K562 (cell line): Measurements from ENCODE around the gene MON2. TPM values are rescaled to one million over a fixed set of nuclear protein-coding genes. Genes with fewer than 3 reads are reported as not detected.
A peak's percentile ranks its signal among the peaks of the same experiment; 100 is the strongest.

ENCODE experiments used
- ATAC-seq: fragments of 200-7000 bp; cut with Tn5 transposase; 3 replicates; pipeline ENCODE4 v1.9.1; 2020; ENCODE audit warnings: moderate library complexity
- BruUV-seq: library from RNA; stranded (reverse); fragments of 400-500 nt; replicated peaks from 2 replicates; lab custom pipeline; 2021; lab: Mats Ljungman, UMichigan
- CTCF ChIA-PET: fragments of 300-600 bp; formaldehyde crosslinking; extraction: SDS; loops from one replicate; lab custom pipeline; 2021; ENCODE audit warnings: low intra/inter-chr PET ratio; lab: Yijun Ruan, JAX
- POLR2A ChIA-PET: fragments of 300-600, 350-650 bp; sonication (Branson Sonifier 250); formaldehyde crosslinking; extraction: SDS; loops from one replicate; lab custom pipeline; 2021; ENCODE audit warnings: antibody characterized with exemption, inconsistent platforms; lab: Yijun Ruan, JAX
- DNase-seq, 4 experiments: peaks; one replicate each; pipeline versions ENCODE4 v3.0.0 to v3.0.0-alpha.2; 2011 to 2018; ENCODE audit warnings: low spot score in 3 of 4, mixed read lengths in 3 of 4; ENCODE audit errors: extremely low read depth in 1 of 4
- FAIRE-seq: peaks from 2 replicates; lab custom pipeline; 2011; peaks lifted over from hg19 to GRCh38; lab: Jason Lieb, UNC
- H2AFZ ChIP-seq: 2 replicates; pipeline ENCODE4 v1.6.0; 2011; ENCODE audit warnings: low read depth, low read length, control low read depth, inconsistent platforms
- H3K27ac ChIP-seq: fragments of 200-600 bp; 3 replicates; pipeline ENCODE4 v1.8.0; 2011; ENCODE audit warnings: low read depth, mild to moderate bottlenecking, control low read depth, inconsistent platforms, low read length, moderate library complexity, mixed read lengths; ENCODE audit errors: extremely low read depth
- H3K27me3 ChIP-seq, 2 experiments: fragments of 300-600 bp in 1 of 2; 2 replicates in 1 of 2; 3 replicates in 1 of 2; pipeline versions ENCODE4 v1.6.0 to v1.8.0; 2011; ENCODE audit warnings: inconsistent platforms in 2 of 2, low read length in 2 of 2, mild to moderate bottlenecking in 1 of 2, mixed read lengths in 1 of 2, moderate library complexity in 1 of 2; ENCODE audit not compliant: control insufficient read depth in 2 of 2, insufficient read depth in 2 of 2
- H3K36me3 ChIP-seq: fragments of 300-600 bp; 3 replicates; pipeline ENCODE4 v1.8.0; 2011; ENCODE audit warnings: mild to moderate bottlenecking, low read length, inconsistent platforms; ENCODE audit not compliant: control insufficient read depth, insufficient read depth
- H3K4me1 ChIP-seq, 2 experiments: fragments of 200-600 bp in 1 of 2; replicated peaks in 1 of 2; 2 replicates in 1 of 2; 3 replicates in 1 of 2; pipeline versions ENCODE4 v1.5.1 to v1.8.0; 2011; ENCODE audit warnings: inconsistent platforms in 2 of 2, low read length in 2 of 2, mild to moderate bottlenecking in 1 of 2, mixed read lengths in 1 of 2, moderate library complexity in 1 of 2; ENCODE audit not compliant: control insufficient read depth in 2 of 2, insufficient read depth in 2 of 2
- H3K4me2 ChIP-seq: 2 replicates; pipeline ENCODE4 v1.6.1; 2011; ENCODE audit warnings: low read length, control low read depth, inconsistent platforms, mixed read lengths; ENCODE audit not compliant: insufficient read depth
- H3K4me3 ChIP-seq: fragments of 200-600 bp; sonication (generic), shearing (Covaris generic); 2 replicates; pipeline ENCODE4 v1.5.1; 2016; ENCODE audit warnings: control low read depth, inconsistent platforms
- H3K79me2 ChIP-seq: fragments of 200-600 bp; 3 replicates; pipeline ENCODE4 v1.8.0; 2011; ENCODE audit warnings: low read length, inconsistent platforms; ENCODE audit not compliant: control insufficient read depth, insufficient read depth
- H3K9ac ChIP-seq, 2 experiments: 2 replicates each; pipeline versions ENCODE4 v1.6.0 to v1.6.1; 2011; ENCODE audit warnings: low read depth in 2 of 2, low read length in 2 of 2, control low read depth in 1 of 2, inconsistent platforms in 1 of 2, mild to moderate bottlenecking in 1 of 2, mixed read lengths in 1 of 2; ENCODE audit not compliant: insufficient read depth in 1 of 2
- H3K9me1 ChIP-seq: one replicate; pipeline ENCODE4 v1.6.0; 2011; ENCODE audit warnings: inconsistent platforms, mild to moderate bottlenecking, low read length, moderate library complexity; ENCODE audit not compliant: control insufficient read depth, insufficient read depth
- H3K9me3 ChIP-seq: replicated peaks from 2 replicates; pipeline ENCODE4 v1.5.1; 2011; ENCODE audit warnings: low read depth, low read length, inconsistent platforms; ENCODE audit not compliant: control insufficient read depth, insufficient read depth
- H4K20me1 ChIP-seq: replicated peaks from 2 replicates; pipeline ENCODE4 v1.6.1; 2011; ENCODE audit warnings: low read length, inconsistent platforms, mixed read lengths; ENCODE audit not compliant: control insufficient read depth, insufficient read depth
- ARHGAP35 ChIP-seq: fragments of 450-650 bp; IDR thresholded peaks from 2 replicates; pipeline ENCODE4 v1.6.1; 2018; ENCODE audit not compliant: partially characterized antibody
- BRD4 ChIP-seq: fragments of 200-600 bp; sonication (generic); IDR thresholded peaks from 2 replicates; pipeline ENCODE4 v1.6.1; 2017; ENCODE audit warnings: inconsistent platforms
- HOXB6 ChIP-seq: fragments of 250-450 bp; sonication (Bioruptor Pico); IDR thresholded peaks from 2 replicates; pipeline ENCODE4 v1.5.1; 2022; ENCODE audit warnings: mild to moderate bottlenecking, borderline replicate concordance
- KDM5B ChIP-seq: fragments of 200-600 bp; sonication (generic); IDR thresholded peaks from 2 replicates; pipeline ENCODE4 v1.6.1; 2012; ENCODE audit warnings: low read depth, mild to moderate bottlenecking, moderate library complexity, low read length, control low read depth, inconsistent platforms; ENCODE audit not compliant: insufficient replicate concordance
- NCOA1 ChIP-seq: fragments of 450-650 bp; IDR thresholded peaks from 2 replicates; pipeline ENCODE4 v1.6.1; 2016; ENCODE audit warnings: low read depth
- PTTG1 ChIP-seq: fragments of 450-650 bp; IDR thresholded peaks from 2 replicates; pipeline ENCODE4 v1.6.1; 2016; ENCODE audit warnings: low read depth, mild to moderate bottlenecking, missing genetic modification characterization, missing compliant biosample characterization
- RCOR1 ChIP-seq, 2 experiments: IDR thresholded peaks; 2 replicates each; pipeline ENCODE4 v1.6.1; 2012; ENCODE audit warnings: low read depth in 2 of 2, low read length in 2 of 2, borderline replicate concordance in 1 of 2, improper control_type of control experiment in 1 of 2
- SRSF3 ChIP-seq: fragments of 200-400 bp; formaldehyde crosslinking; IDR thresholded peaks from 2 replicates; pipeline ENCODE4 v1.6.1; 2016; ENCODE audit warnings: mild to moderate bottlenecking, low read length, moderate library complexity; ENCODE audit not compliant: insufficient read depth
- TARDBP ChIP-seq: fragments of 450-650 bp; IDR thresholded peaks from 2 replicates; pipeline ENCODE4 v1.6.1; 2016
- ZBTB26 ChIP-seq: fragments of 450-650 bp; formaldehyde crosslinking; IDR thresholded peaks from 2 replicates; pipeline ENCODE4 v1.4.0; 2022; ENCODE audit warnings: missing genetic modification characterization
- ZNF347 ChIP-seq: fragments of 450-650 bp; formaldehyde crosslinking; IDR thresholded peaks from 2 replicates; pipeline ENCODE4 v1.4.0; 2020; ENCODE audit warnings: low read depth, mild to moderate bottlenecking, moderate library complexity
- ZNF655 ChIP-seq: fragments of 250-450 bp; sonication (Bioruptor Pico); IDR thresholded peaks from 2 replicates; pipeline ENCODE4 v1.5.0; 2021
- ZNF764 ChIP-seq: fragments of 250-450 bp; sonication (Bioruptor Pico); IDR thresholded peaks from 2 replicates; pipeline ENCODE4 v1.4.0; 2020; ENCODE audit warnings: low read depth, mild to moderate bottlenecking, moderate library complexity
- WGBS: fragments of 100-300 bp; shearing (Covaris generic); methylation state at CpG from one replicate; pipeline ENCODE4 v1.1.6; 2016; ENCODE audit warnings: low coverage, mixed read lengths; ENCODE audit not compliant: insufficient coverage; ENCODE audit errors: missing lambda C conversion rate; 5-methylcytosine and 5-hydroxymethylcytosine counted together
- in situ Hi-C: fragments of 300-500 bp; cut with MboI; formaldehyde crosslinking; loops from 4 replicates; pipeline ENCODE4 v1.15.0; 2018; ENCODE audit warnings: inconsistent platforms, mixed read lengths
- intact Hi-C: fragments of 100-400 bp; cut with micrococcal nuclease; formaldehyde crosslinking; loops from 2 replicates; pipeline ENCODE4 v1.14.2; 2022
- polyA plus RNA-seq, 8 experiments: library from polyadenylated mRNA; depleted of rRNA in 4 of 8; stranded (reverse) in 5 of 8; unstranded in 3 of 8; fragments of >200 nt; fragmentation: Nextera tagmentation in 2 of 8; fragmentation: Illumina TruSeq in 1 of 8; extraction: Ambion mirVana in 2 of 8; extraction: Trizol in 1 of 8; gene quantifications; 2 replicates each; pipeline versions ENCODE4 v1.2.1 to v1.2.3, GENCODE V29; 2011 to 2014; ENCODE audit warnings: inconsistent platforms in 1 of 8, missing spikeins in 1 of 8
- total RNA-seq, 7 experiments: library from RNA; depleted of rRNA in 6 of 7; stranded (reverse); fragments of >200 nt in 6 of 7; fragmentation: Illumina TruSeq in 2 of 7; extraction: Trizol in 2 of 7; gene quantifications; 2 replicates each; pipeline versions ENCODE4 v1.2.1 to v1.2.3, GENCODE V29; 2011 to 2021; ENCODE audit warnings: low replicate concordance in 1 of 7
- TF ChIP-seq, protein P1 (sequence below): sonication (generic); formaldehyde crosslinking; IDR thresholded peaks from 2 replicates; pipeline ENCODE4 v1.9.0; 2022; ENCODE audit warnings: mild to moderate bottlenecking, missing genetic modification reagents

Gene MON2
- total and polyA plus RNA-seq, 9 of the 15 experiments (the other 6 are each of a cell fraction or from before 2014, with no cell fraction given): 3.6 to 31.6 (median 16.8) TPM

- FAIRE-seq (no peak), ATAC-seq (no peak), DNase-seq (no peak)
- H3K9me3 ChIP-seq: no peaks in the 10 kb centered on the region
- no peak overlapping the region for H3K27ac ChIP-seq
- peak overlapping the region; percentile 86 for H3K4me2 ChIP-seq
- BruUV-seq: no TSS peak
- peaks cover 2% of the 10 kb centered on the region; the same call in 1 of the 3 replicates for H3K36me3 ChIP-seq
- ChIA-PET CTCF (no interaction called here), POLR2A (interaction anchor here (0.6 to 2.5 kb wide), 4 partner anchors 7 to 1206 kb away, joined by 3 to 7 read pairs (median 4); no protein-coding TSS in a partner anchor)
- H3K27me3 ChIP-seq: no peaks in the 10 kb centered on the region
- intact Hi-C loops: loop anchor here (10.0 kb wide), 1 partner anchor 340 kb away; the partner anchor contains the start of gene USP15
- H3K9ac ChIP-seq: peak overlapping the region in 1 of 2 experiments; percentile 98; a peak in 3 of 4 replicates
- no peaks in the 10 kb centered on the region for H4K20me1 ChIP-seq
- peaks cover 17% of the 10 kb centered on the region in 2 experiments; a peak in 4 of 5 replicates for H3K4me1 ChIP-seq
- WGBS: 57% methylated on average over 1 of the region's 1 CpG
- H3K4me3 ChIP-seq: peak overlapping the region; percentile 73
- no peaks in the 10 kb centered on the region for H3K9me1 ChIP-seq
- in situ Hi-C loops: no loop called here
- H2AFZ ChIP-seq: no peak overlapping the region
- peaks cover 33% of the 10 kb centered on the region for H3K79me2 ChIP-seq
- peak; percentile 3 for TF ChIP-seq KDM5B
- TF ChIP-seq PTTG1 (tag): no peak
Observed at GRCh38 chr12:62604373-62604772, 137.7 kb downstream of the MON2 start.

DNA sequence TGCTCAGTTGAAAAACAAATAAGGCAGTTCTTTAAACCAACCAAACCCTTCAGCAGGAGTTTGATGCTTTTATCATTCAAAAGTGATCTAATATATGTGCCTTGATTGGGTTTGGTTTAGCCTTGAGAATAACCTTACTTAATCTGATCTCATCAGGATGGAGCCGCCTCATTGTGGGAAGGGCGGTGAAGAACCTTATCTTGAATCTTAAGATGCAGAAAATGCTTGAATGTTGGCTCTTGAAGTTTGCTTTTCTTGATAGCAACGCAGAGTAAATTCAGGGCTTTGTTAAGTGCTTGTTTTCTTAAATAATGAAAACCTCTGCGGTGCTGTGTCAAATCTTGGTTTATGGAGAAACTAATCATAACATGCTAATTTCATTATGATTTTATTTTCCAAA, 138.2 kb downstream of the MON2 start:
- ChIA-PET CTCF (no interaction called here), POLR2A (no interaction called here)
- H2AFZ ChIP-seq: no peak overlapping the region
- H4K20me1 ChIP-seq: no peaks in the 10 kb centered on the region
- peak overlapping the region; percentile 86; the same call in 1 of the 2 replicates for H3K4me2 ChIP-seq
- intact Hi-C loops: loop anchor here (10.0 kb wide), 1 partner anchor 340 kb away; the partner anchor contains the start of gene USP15
- peak; percentile 26 to 51 (median 32) for DNase-seq
- peaks cover 33% of the 10 kb centered on the region for H3K79me2 ChIP-seq
- in situ Hi-C loops: no loop called here
- no peak for FAIRE-seq
- H3K4me3 ChIP-seq: peak overlapping the region; percentile 73; the same call in 1 of the 2 replicates
- H3K4me1 ChIP-seq: peaks cover 17% of the 10 kb centered on the region in 2 experiments; a peak in 4 of 5 replicates
- BruUV-seq: no TSS peak
- no peak for ATAC-seq
- peak overlapping the region in 1 of 2 experiments; percentile 98; a peak in 1 of 4 replicates for H3K9ac ChIP-seq
- peaks cover 2% of the 10 kb centered on the region; the same call in 1 of the 3 replicates for H3K36me3 ChIP-seq
- no peaks in the 10 kb centered on the region for H3K9me3 ChIP-seq
- no peaks in the 10 kb centered on the region for H3K9me1 ChIP-seq
- WGBS: 5% methylated on average over 4 of the region's 4 CpGs
- H3K27me3 ChIP-seq: no peaks in the 10 kb centered on the region
- H3K27ac ChIP-seq: no peak overlapping the region
- TF ChIP-seq, protein P1, sequence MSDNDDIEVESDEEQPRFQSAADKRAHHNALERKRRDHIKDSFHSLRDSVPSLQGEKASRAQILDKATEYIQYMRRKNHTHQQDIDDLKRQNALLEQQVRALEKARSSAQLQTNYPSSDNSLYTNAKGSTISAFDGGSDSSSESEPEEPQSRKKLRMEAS (CRISPR knock-in tag): no peak
- TF ChIP-seq TARDBP (no peak), SRSF3 (no peak), ARHGAP35 (no peak), HOXB6 (CRISPR knock-in tag) (no peak), ZNF764 (no peak), ZNF347 (CRISPR knock-in tag) (no peak), ZBTB26 (no peak), NCOA1 (no peak), ZNF655 (CRISPR knock-in tag) (no peak), RCOR1 (IDR thresholded peaks at IDR 0.05; ENCODE audit: borderline replicate concordance in 1 of 2, low read depth in 2 of 2, low read length in 2 of 2) (peak in 1 of 2 experiments; percentile 72; a peak in 1 of 4 replicates), BRD4 (no peak)
